ENCODE measurements around the gene RNF180. TPM values are rescaled to one million over a fixed set of nuclear protein-coding genes. Genes with fewer than 3 reads are reported as not detected.

The RNF180 gene
- total and polyA plus RNA-seq, 4 donors: 1.1 to 13.7 (median 2.7) TPM

DNA sequence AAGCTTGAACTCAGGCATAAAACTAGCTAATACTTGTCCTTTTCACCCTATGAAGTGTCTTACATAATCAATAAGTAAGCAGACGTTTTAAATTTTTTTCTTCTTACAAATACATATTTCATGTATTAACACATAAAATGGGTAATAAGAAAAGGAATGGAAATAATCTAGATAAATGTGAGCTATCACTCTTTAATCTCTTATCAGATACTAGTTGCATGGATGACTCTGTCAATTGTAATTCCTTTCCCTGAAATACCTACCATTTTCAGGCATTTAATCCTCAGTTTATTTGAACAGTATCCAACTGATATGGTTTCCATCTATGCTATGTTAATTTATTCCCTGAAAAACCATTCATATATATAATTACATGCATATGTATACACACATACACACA is 174.1 kb downstream of the RNF180 start:
- H3K9me3 ChIP-seq (ENCODE audit: control insufficient read depth in 4 of 4, low read length in 3 of 4): no peaks in the 10 kb centered on the region
- no peaks in the 10 kb centered on the region for H3K4me1 ChIP-seq (ENCODE audit: control insufficient read depth in 4 of 4, insufficient read depth in 4 of 4, low read length in 3 of 4)
- no peak overlapping the region for H3K27ac ChIP-seq (ENCODE audit: low read depth in 1 of 2, low read length in 2 of 2)
- TF ChIP-seq FOXA1 (IDR thresholded peaks at IDR 0.05) (no peak), EGR1 (IDR thresholded peaks at IDR 0.05; ENCODE audit: low read depth in 2 of 2) (no peak), RAD21 (IDR thresholded peaks at IDR 0.05) (no peak)
- TF ChIP-seq, protein P1, sequence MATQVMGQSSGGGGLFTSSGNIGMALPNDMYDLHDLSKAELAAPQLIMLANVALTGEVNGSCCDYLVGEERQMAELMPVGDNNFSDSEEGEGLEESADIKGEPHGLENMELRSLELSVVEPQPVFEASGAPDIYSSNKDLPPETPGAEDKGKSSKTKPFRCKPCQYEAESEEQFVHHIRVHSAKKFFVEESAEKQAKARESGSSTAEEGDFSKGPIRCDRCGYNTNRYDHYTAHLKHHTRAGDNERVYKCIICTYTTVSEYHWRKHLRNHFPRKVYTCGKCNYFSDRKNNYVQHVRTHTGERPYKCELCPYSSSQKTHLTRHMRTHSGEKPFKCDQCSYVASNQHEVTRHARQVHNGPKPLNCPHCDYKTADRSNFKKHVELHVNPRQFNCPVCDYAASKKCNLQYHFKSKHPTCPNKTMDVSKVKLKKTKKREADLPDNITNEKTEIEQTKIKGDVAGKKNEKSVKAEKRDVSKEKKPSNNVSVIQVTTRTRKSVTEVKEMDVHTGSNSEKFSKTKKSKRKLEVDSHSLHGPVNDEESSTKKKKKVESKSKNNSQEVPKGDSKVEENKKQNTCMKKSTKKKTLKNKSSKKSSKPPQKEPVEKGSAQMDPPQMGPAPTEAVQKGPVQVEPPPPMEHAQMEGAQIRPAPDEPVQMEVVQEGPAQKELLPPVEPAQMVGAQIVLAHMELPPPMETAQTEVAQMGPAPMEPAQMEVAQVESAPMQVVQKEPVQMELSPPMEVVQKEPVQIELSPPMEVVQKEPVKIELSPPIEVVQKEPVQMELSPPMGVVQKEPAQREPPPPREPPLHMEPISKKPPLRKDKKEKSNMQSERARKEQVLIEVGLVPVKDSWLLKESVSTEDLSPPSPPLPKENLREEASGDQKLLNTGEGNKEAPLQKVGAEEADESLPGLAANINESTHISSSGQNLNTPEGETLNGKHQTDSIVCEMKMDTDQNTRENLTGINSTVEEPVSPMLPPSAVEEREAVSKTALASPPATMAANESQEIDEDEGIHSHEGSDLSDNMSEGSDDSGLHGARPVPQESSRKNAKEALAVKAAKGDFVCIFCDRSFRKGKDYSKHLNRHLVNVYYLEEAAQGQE (IDR thresholded peaks at IDR 0.05): no peak
- WGBS: 86% methylated on average over 1 of the region's 1 CpG
- H3K9ac ChIP-seq (ENCODE audit: low read depth in 1 of 2, low read length in 2 of 2): no peak overlapping the region
- no peaks in the 10 kb centered on the region for H3K36me3 ChIP-seq (ENCODE audit: control insufficient read depth in 4 of 4, insufficient read depth in 3 of 4, low read depth in 1 of 4, low read length in 3 of 4)
- H3K4me3 ChIP-seq (ENCODE audit: low read depth in 1 of 3, low read length in 3 of 3): no peak overlapping the region
- no peaks in the 10 kb centered on the region for H3K27me3 ChIP-seq (ENCODE audit: control insufficient read depth in 4 of 4, insufficient read depth in 4 of 4, low read length in 3 of 4)
- DNase-seq (ENCODE audit: low spot score): no peak

DNA sequence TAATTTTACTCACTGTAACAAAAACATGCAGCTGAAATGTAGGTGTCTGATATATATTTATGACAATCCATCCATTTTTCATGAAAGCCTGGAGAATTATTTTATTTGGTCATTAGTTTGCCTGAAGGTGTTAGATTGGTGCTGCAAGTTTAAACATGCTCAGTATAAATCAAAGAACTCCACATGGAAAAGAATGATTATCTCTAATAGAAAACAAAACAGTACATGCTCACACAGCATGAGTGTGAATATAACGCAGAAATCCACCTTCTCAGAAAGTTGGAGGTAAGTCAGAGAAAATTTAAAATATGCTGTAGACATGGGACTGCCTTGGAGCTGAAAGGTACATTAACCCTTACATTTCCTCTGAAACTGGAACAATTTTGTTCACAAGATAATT is 174.7 kb downstream of the RNF180 start:
- DNase-seq (ENCODE audit: low spot score): no peak
- TF ChIP-seq FOXA1 (IDR thresholded peaks at IDR 0.05): no peak
- TF ChIP-seq SP1 (IDR thresholded peaks at IDR 0.05): no peak
- TF ChIP-seq TAF1 (conservative IDR thresholded peaks at IDR 0.05): no peak
- TF ChIP-seq, protein P2, sequence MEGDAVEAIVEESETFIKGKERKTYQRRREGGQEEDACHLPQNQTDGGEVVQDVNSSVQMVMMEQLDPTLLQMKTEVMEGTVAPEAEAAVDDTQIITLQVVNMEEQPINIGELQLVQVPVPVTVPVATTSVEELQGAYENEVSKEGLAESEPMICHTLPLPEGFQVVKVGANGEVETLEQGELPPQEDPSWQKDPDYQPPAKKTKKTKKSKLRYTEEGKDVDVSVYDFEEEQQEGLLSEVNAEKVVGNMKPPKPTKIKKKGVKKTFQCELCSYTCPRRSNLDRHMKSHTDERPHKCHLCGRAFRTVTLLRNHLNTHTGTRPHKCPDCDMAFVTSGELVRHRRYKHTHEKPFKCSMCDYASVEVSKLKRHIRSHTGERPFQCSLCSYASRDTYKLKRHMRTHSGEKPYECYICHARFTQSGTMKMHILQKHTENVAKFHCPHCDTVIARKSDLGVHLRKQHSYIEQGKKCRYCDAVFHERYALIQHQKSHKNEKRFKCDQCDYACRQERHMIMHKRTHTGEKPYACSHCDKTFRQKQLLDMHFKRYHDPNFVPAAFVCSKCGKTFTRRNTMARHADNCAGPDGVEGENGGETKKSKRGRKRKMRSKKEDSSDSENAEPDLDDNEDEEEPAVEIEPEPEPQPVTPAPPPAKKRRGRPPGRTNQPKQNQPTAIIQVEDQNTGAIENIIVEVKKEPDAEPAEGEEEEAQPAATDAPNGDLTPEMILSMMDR (IDR thresholded peaks at IDR 0.05; ENCODE audit: low read depth, low read length, missing input control): no peak
- no peak for TF ChIP-seq EGR1 (IDR thresholded peaks at IDR 0.05; ENCODE audit: low read depth in 2 of 2)
- no peak for TF ChIP-seq HNF4G (IDR thresholded peaks at IDR 0.05)
- TF ChIP-seq, protein P3, sequence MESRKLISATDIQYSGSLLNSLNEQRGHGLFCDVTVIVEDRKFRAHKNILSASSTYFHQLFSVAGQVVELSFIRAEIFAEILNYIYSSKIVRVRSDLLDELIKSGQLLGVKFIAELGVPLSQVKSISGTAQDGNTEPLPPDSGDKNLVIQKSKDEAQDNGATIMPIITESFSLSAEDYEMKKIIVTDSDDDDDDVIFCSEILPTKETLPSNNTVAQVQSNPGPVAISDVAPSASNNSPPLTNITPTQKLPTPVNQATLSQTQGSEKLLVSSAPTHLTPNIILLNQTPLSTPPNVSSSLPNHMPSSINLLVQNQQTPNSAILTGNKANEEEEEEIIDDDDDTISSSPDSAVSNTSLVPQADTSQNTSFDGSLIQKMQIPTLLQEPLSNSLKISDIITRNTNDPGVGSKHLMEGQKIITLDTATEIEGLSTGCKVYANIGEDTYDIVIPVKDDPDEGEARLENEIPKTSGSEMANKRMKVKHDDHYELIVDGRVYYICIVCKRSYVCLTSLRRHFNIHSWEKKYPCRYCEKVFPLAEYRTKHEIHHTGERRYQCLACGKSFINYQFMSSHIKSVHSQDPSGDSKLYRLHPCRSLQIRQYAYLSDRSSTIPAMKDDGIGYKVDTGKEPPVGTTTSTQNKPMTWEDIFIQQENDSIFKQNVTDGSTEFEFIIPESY (IDR thresholded peaks at IDR 0.05): no peak
- TF ChIP-seq RXRA (IDR thresholded peaks at IDR 0.05): no peak
- TF ChIP-seq FOXA2 (IDR thresholded peaks at IDR 0.05): no peak
- no peak for TF ChIP-seq GABPA (IDR thresholded peaks at IDR 0.05 in 1 of 2, conservative IDR thresholded peaks at IDR 0.05 in 1 of 2)
- Histone ChIP-seq H3K9me3 (ENCODE audit: control insufficient read depth in 4 of 4, low read length in 3 of 4) (no peaks in the 10 kb centered on the region), H3K9ac (ENCODE audit: low read depth in 1 of 2, low read length in 2 of 2) (no peak overlapping the region), H3K27me3 (ENCODE audit: control insufficient read depth in 4 of 4, insufficient read depth in 4 of 4, low read length in 3 of 4) (no peaks in the 10 kb centered on the region), H3K27ac (ENCODE audit: low read depth in 1 of 2, low read length in 2 of 2) (no peak overlapping the region), H3K4me3 (ENCODE audit: low read depth in 1 of 3, low read length in 3 of 3) (no peak overlapping the region), H3K4me1 (ENCODE audit: control insufficient read depth in 4 of 4, insufficient read depth in 4 of 4, low read length in 3 of 4) (no peaks in the 10 kb centered on the region), H3K36me3 (ENCODE audit: control insufficient read depth in 4 of 4, insufficient read depth in 3 of 4, low read depth in 1 of 4, low read length in 3 of 4) (no peaks in the 10 kb centered on the region)
- 94% methylated on average over 1 of the region's 1 CpG for WGBS

All from liver (tissue), 9 donors.